IMR-90 (cell line): ENCODE measurements around the gene CCDC167. TPM values are rescaled to one million over a fixed set of nuclear protein-coding genes. Genes with fewer than 3 reads are reported as not detected.

Source experiments
- ATAC-seq: fragments of 200-7000 bp; cut with Tn5 transposase; 2 replicates; pipeline ENCODE4 v1.9.1; 2020; ENCODE audit warnings: low read depth, mild to moderate bottlenecking, moderate library complexity
- BruUV-seq: library from RNA; stranded (reverse); fragments of 400-500 nt; replicated peaks from 2 replicates; lab custom pipeline; 2021; lab: Mats Ljungman, UMichigan
- CTCF ChIA-PET: fragments of 300-600 bp; formaldehyde crosslinking; extraction: SDS; loops from one replicate; lab custom pipeline; 2021; ENCODE audit warnings: antibody characterized with exemption; lab: Yijun Ruan, JAX
- POLR2A ChIA-PET: fragments of 300-600 bp; sonication (Branson Sonifier 250); formaldehyde crosslinking; loops from one replicate; lab custom pipeline; 2022; ENCODE audit warnings: antibody characterized with exemption; ENCODE audit not compliant: unreplicated experiment; lab: Charles Lee
- DNase-seq: peaks from one replicate; pipeline ENCODE4 v3.0.0; 2013
- H2AFZ ChIP-seq: replicated peaks from 2 replicates; pipeline ENCODE3; 2013; ENCODE audit warnings: low read length, mild to moderate bottlenecking; ENCODE audit not compliant: poor library complexity
- H2AK5ac ChIP-seq: 2 replicates; pipeline ENCODE4 v1.6.1; 2013; ENCODE audit warnings: low read depth, low read length, inconsistent platforms
- H2AK9ac ChIP-seq: replicated peaks from 2 replicates; pipeline ENCODE3; 2013; ENCODE audit warnings: mild to moderate bottlenecking, low read depth, low read length, moderate library complexity; ENCODE audit not compliant: poor library complexity
- H2BK120ac ChIP-seq: 2 replicates; pipeline ENCODE4 v1.6.1; 2013; ENCODE audit warnings: low read depth, low read length, inconsistent platforms
- H2BK15ac ChIP-seq: 3 replicates; pipeline ENCODE4 v1.6.1; 2013; ENCODE audit warnings: low read depth, low read length, inconsistent platforms
- H2BK20ac ChIP-seq: 2 replicates; pipeline ENCODE4 v1.6.1; 2013; ENCODE audit warnings: low read depth, mild to moderate bottlenecking, inconsistent platforms, low read length, moderate library complexity
- H2BK5ac ChIP-seq: 2 replicates; pipeline ENCODE4 v1.6.1; 2013; ENCODE audit warnings: mild to moderate bottlenecking, low read depth, low read length, inconsistent platforms; ENCODE audit not compliant: poor library complexity, severe bottlenecking
- H3K14ac ChIP-seq: replicated peaks from 2 replicates; pipeline ENCODE4 v1.6.1; 2013; ENCODE audit warnings: low read depth, low read length, inconsistent platforms
- H3K18ac ChIP-seq: 2 replicates; pipeline ENCODE4 v1.6.1; 2013; ENCODE audit warnings: low read depth, low read length, control low read depth
- H3K23ac ChIP-seq: 2 replicates; pipeline ENCODE4 v1.6.1; 2013; ENCODE audit warnings: low read depth, low read length, inconsistent platforms
- H3K27ac ChIP-seq: 2 replicates; pipeline ENCODE4 v1.5.1; 2013; ENCODE audit warnings: mild to moderate bottlenecking, control low read depth, low read length; ENCODE audit not compliant: insufficient read depth
- H3K27me3 ChIP-seq: 2 replicates; pipeline ENCODE4 v1.6.1; 2013; ENCODE audit warnings: low read length; ENCODE audit not compliant: control insufficient read depth, insufficient read depth
- H3K36me3 ChIP-seq: 2 replicates; pipeline ENCODE4 v1.6.1; 2013; ENCODE audit warnings: low read length, mixed read lengths; ENCODE audit not compliant: control insufficient read depth, insufficient read depth
- H3K4ac ChIP-seq: 2 replicates; pipeline ENCODE4 v1.6.1; 2013; ENCODE audit warnings: low read depth, low read length, inconsistent platforms
- H3K4me1 ChIP-seq: 2 replicates; pipeline ENCODE4 v1.6.1; 2013; ENCODE audit warnings: low read length, mixed read lengths; ENCODE audit not compliant: control insufficient read depth, insufficient read depth
- H3K4me2 ChIP-seq: 2 replicates; pipeline ENCODE4 v1.6.1; 2013; ENCODE audit warnings: low read depth, mild to moderate bottlenecking, control low read depth, low read length, moderate library complexity
- H3K4me3 ChIP-seq: 2 replicates; pipeline ENCODE4 v1.5.1; 2013; ENCODE audit warnings: low read depth, mild to moderate bottlenecking, control low read depth, low read length, moderate library complexity; ENCODE audit not compliant: insufficient read depth
- H3K56ac ChIP-seq: 2 replicates; pipeline ENCODE4 v1.6.1; 2013; ENCODE audit warnings: low read length, inconsistent platforms; ENCODE audit not compliant: insufficient read depth; ENCODE audit errors: extremely low read depth
- H3K79me1 ChIP-seq, 2 experiments: 2 replicates each; pipeline ENCODE4 v1.6.1; 2013; ENCODE audit warnings: low read length in 2 of 2, inconsistent platforms in 1 of 2, low read depth in 1 of 2
- H3K9ac ChIP-seq: 2 replicates; pipeline ENCODE4 v1.6.1; 2013; ENCODE audit warnings: low read depth, low read length, control low read depth
- H3K9me1 ChIP-seq: 2 replicates; pipeline ENCODE4 v1.6.1; 2013; ENCODE audit warnings: low read length, inconsistent platforms; ENCODE audit not compliant: insufficient read depth
- H3K9me3 ChIP-seq: 2 replicates; pipeline ENCODE4 v1.6.1; 2013; ENCODE audit warnings: low read length; ENCODE audit not compliant: control insufficient read depth, insufficient read depth
- H4K20me1 ChIP-seq: 2 replicates; pipeline ENCODE4 v1.6.1; 2013; ENCODE audit warnings: low read length, inconsistent platforms; ENCODE audit not compliant: insufficient read depth
- H4K5ac ChIP-seq: 2 replicates; pipeline ENCODE4 v1.6.1; 2013; ENCODE audit warnings: mild to moderate bottlenecking, low read depth, low read length, control low read depth
- H4K8ac ChIP-seq, 2 experiments: 2 replicates each; pipeline ENCODE4 v1.6.1; 2013; ENCODE audit warnings: low read depth in 2 of 2, low read length in 2 of 2, control low read depth in 1 of 2, inconsistent platforms in 1 of 2
- H4K91ac ChIP-seq: 2 replicates; pipeline ENCODE4 v1.6.1; 2013; ENCODE audit warnings: low read depth, low read length, inconsistent platforms; ENCODE audit not compliant: insufficient read depth
- CEBPB ChIP-seq: IDR thresholded peaks from 2 replicates; pipeline ENCODE4 v1.6.1; 2012; ENCODE audit warnings: low read depth, low read length, improper control_type of control experiment
- CHD1 ChIP-seq: IDR thresholded peaks from 2 replicates; pipeline ENCODE4 v1.6.1; 2012; ENCODE audit warnings: low read depth, low read length, improper control_type of control experiment
- CTCF ChIP-seq: conservative IDR thresholded peaks from 2 replicates; pipeline ENCODE4 v1.5.1; 2012; ENCODE audit warnings: mild to moderate bottlenecking, low read depth, low read length, improper control_type of control experiment
- FOS ChIP-seq: fragments of 150-350 bp; IDR thresholded peaks from 2 replicates; pipeline ENCODE4 v1.6.1; 2016; ENCODE audit warnings: low read depth, low read length
- MAFK ChIP-seq: IDR thresholded peaks from 2 replicates; pipeline ENCODE4 v1.6.1; 2012; ENCODE audit warnings: low read depth, low read length, improper control_type of control experiment
- MAZ ChIP-seq: IDR thresholded peaks from 2 replicates; pipeline ENCODE4 v1.6.1; 2012; ENCODE audit warnings: low read depth, mild to moderate bottlenecking, low read length, improper control_type of control experiment, moderate library complexity, borderline replicate concordance
- MXI1 ChIP-seq: IDR thresholded peaks from 2 replicates; pipeline ENCODE4 v1.6.1; 2012; ENCODE audit warnings: low read depth, mild to moderate bottlenecking, low read length, moderate library complexity, borderline replicate concordance
- NFE2L2 ChIP-seq: fragments of 150-350 bp; IDR thresholded peaks from 2 replicates; pipeline ENCODE4 v1.6.1; 2016; ENCODE audit warnings: low read depth, mild to moderate bottlenecking, low read length
- RCOR1 ChIP-seq: IDR thresholded peaks from 2 replicates; pipeline ENCODE4 v1.6.1; 2012; ENCODE audit warnings: mild to moderate bottlenecking, low read length, improper control_type of control experiment; ENCODE audit not compliant: insufficient replicate concordance
- RFX5 ChIP-seq: IDR thresholded peaks from 2 replicates; pipeline ENCODE4 v1.8.0; 2012; ENCODE audit warnings: low read depth, mild to moderate bottlenecking, low read length, moderate library complexity
- WGBS, 2 experiments: methylation state at CpG; one replicate each; pipeline versions ENCODE4 v1.1.5 to v1.1.7; 2013; ENCODE audit warnings: missing lambda C conversion rate in 2 of 2; ENCODE audit not compliant: insufficient read length in 1 of 2; ENCODE audit errors: extremely low coverage in 2 of 2; 5-methylcytosine and 5-hydroxymethylcytosine counted together
- dilution Hi-C: fragments of 300-500 bp; cut with HindIII; formaldehyde crosslinking; loops from one replicate; pipeline ENCODE4 v1.14.3; 2018; ENCODE audit warnings: low sequenced_read_pairs; ENCODE audit not compliant: unreplicated experiment
- in situ Hi-C: fragments of 300-500 bp; cut with MboI; formaldehyde crosslinking; loops from 3 replicates; pipeline ENCODE4 v1.14.3; 2019; ENCODE audit warnings: low sequenced_read_pairs, inconsistent platforms, mixed read lengths
- intact Hi-C: fragments of 100-400 bp; cut with micrococcal nuclease; formaldehyde crosslinking; loops from 2 replicates; pipeline ENCODE4 v1.10.0; 2022
- polyA plus RNA-seq, 3 experiments: library from polyadenylated mRNA; depleted of rRNA; stranded (reverse); fragments of >200 nt; gene quantifications; 2 replicates each; pipeline ENCODE4 v1.2.3, GENCODE V29; 2012; ENCODE audit warnings: low replicate concordance in 1 of 3
- total RNA-seq: library from RNA; depleted of rRNA; stranded (reverse); fragments of >200 nt; gene quantifications from 2 replicates; pipeline ENCODE4 v1.2.3, GENCODE V29; 2012

The CCDC167 gene
- total and polyA plus RNA-seq, 2 of the 4 experiments (the other 2 are of a cell fraction) = 35.8 to 96.8 TPM

GRCh38 chr6:37480118-37480736, 19.5 kb downstream of the CCDC167 start:
- dilution Hi-C loops = no loop called here

More at GRCh38 chr6:37480118-37480736, 19.5 kb downstream of the CCDC167 start:
- Histone ChIP-seq H3K9me3 (no peaks in the 10 kb centered on the region), H2BK120ac (no peak overlapping the region), H4K5ac (no peak overlapping the region), H3K9me1 (0 out of 2 replicates have a peak, but pooled peaks cover 2% of the 10 kb centered on the region), H2BK15ac (no peak overlapping the region), H3K14ac (no peak overlapping the region), H3K27me3 (no peaks in the 10 kb centered on the region), H2BK5ac (no peak overlapping the region), H2AK9ac (no peak overlapping the region), H2AFZ (no peak overlapping the region), H3K4me1 (no peaks in the 10 kb centered on the region), H3K36me3 (peaks cover 57% of the 10 kb centered on the region), H3K27ac (no peak overlapping the region), H3K9ac (no peak overlapping the region), H3K4me2 (no peak overlapping the region), H3K79me1 (no peaks in the 10 kb centered on the region), H2BK20ac (no peak overlapping the region), H3K18ac (no peak overlapping the region), H3K23ac (no peak overlapping the region), H3K4ac (no peak overlapping the region), H4K91ac (no peak overlapping the region), H3K4me3 (no peak overlapping the region), H4K20me1 (peaks cover 13% of the 10 kb centered on the region), H2AK5ac (no peak overlapping the region), H4K8ac (no peak overlapping the region), H3K56ac (no peak overlapping the region)
- CTCF ChIA-PET = no interaction called here
- no TSS peak for BruUV-seq
- ATAC-seq (no peak), DNase-seq (no peak)
- intact Hi-C loops = loop anchor here (5.0 kb wide), 1 partner anchor 1012 kb away; no protein-coding TSS in a partner anchor
- in situ Hi-C loops = loop anchor here (5.0 kb wide), 1 partner anchor 212 kb away; no protein-coding TSS in a partner anchor
- POLR2A ChIA-PET = no interaction called here
- TF ChIP-seq MXI1 = no peak
- no peak for TF ChIP-seq CTCF
- no peak for TF ChIP-seq NFE2L2
- TF ChIP-seq MAFK = no peak
- no peak for TF ChIP-seq RCOR1
- TF ChIP-seq FOS = no peak
- no peak for TF ChIP-seq RFX5
- no peak for TF ChIP-seq MAZ
- no peak for TF ChIP-seq CHD1
- no peak for TF ChIP-seq CEBPB
- WGBS, 2 experiments = 83% methylated on average over 1 of the region's 1 CpG; no CpG with 5 or more reads in 1 of the 2 experiments
